Keratinocyte (primary cell): ENCODE results near the gene CCDC192. TPM values are rescaled to one million over a fixed set of nuclear protein-coding genes. Genes with fewer than 3 reads are reported as not detected.

Experiments
- DNase-seq: peaks from one replicate; pipeline ENCODE4 v3.0.0-alpha.2; 2011; ENCODE audit warnings: low read depth, missing footprints, low spot score
- FAIRE-seq: peaks from 2 replicates; lab custom pipeline; 2011; peaks lifted over from hg19 to GRCh38; lab: Jason Lieb, UNC
- H2AFZ ChIP-seq: 2 replicates; pipeline ENCODE4 v1.6.0; 2012; ENCODE audit warnings: low read length, control low read depth, inconsistent platforms; ENCODE audit not compliant: control insufficient read depth
- H3K27ac ChIP-seq: 2 replicates; pipeline ENCODE4 v1.5.1; 2011; ENCODE audit warnings: low read length; ENCODE audit not compliant: control insufficient read depth, insufficient read depth
- H3K27me3 ChIP-seq: 3 replicates; pipeline ENCODE4 v1.6.0; 2011; ENCODE audit warnings: low read length; ENCODE audit not compliant: control insufficient read depth, insufficient read depth; ENCODE audit errors: extremely low read depth
- H3K36me3 ChIP-seq, 2 experiments: 2 replicates in 1 of 2; 3 replicates in 1 of 2; pipeline ENCODE4 v1.5.1; 2011; ENCODE audit warnings: low read length in 2 of 2, mild to moderate bottlenecking in 1 of 2; ENCODE audit not compliant: control insufficient read depth in 2 of 2, insufficient read depth in 2 of 2; ENCODE audit errors: extremely low read depth in 1 of 2
- H3K4me1 ChIP-seq: 3 replicates; pipeline ENCODE4 v1.5.1; 2011; ENCODE audit warnings: low read length; ENCODE audit not compliant: control insufficient read depth, insufficient read depth; ENCODE audit errors: extremely low read depth
- H3K4me2 ChIP-seq: 3 replicates; pipeline ENCODE4 v1.6.0; 2011; ENCODE audit warnings: low read depth, low read length; ENCODE audit not compliant: control insufficient read depth, insufficient read depth; ENCODE audit errors: extremely low read depth
- H3K4me3 ChIP-seq, 3 experiments: fragments of 200-600 bp in 1 of 3; sonication (generic) in 1 of 3; 2 replicates in 2 of 3; 3 replicates in 1 of 3; pipeline ENCODE4 v1.5.1; 2011 to 2016; ENCODE audit warnings: low read length in 3 of 3, mild to moderate bottlenecking in 3 of 3, control low read depth in 2 of 3, inconsistent platforms in 1 of 3, low read depth in 1 of 3, mixed read lengths in 1 of 3, mixed run types in 1 of 3, moderate library complexity in 1 of 3; ENCODE audit not compliant: control insufficient read depth in 2 of 3, insufficient read depth in 2 of 3; ENCODE audit errors: extremely low read depth in 1 of 3
- H3K79me2 ChIP-seq: 2 replicates; pipeline ENCODE4 v1.6.0; 2012; ENCODE audit warnings: low read length; ENCODE audit not compliant: control insufficient read depth, insufficient read depth
- H3K9ac ChIP-seq: 3 replicates; pipeline ENCODE4 v1.6.0; 2011; ENCODE audit warnings: low read length; ENCODE audit not compliant: control insufficient read depth, insufficient read depth; ENCODE audit errors: extremely low read depth
- H3K9me1 ChIP-seq: 3 replicates; pipeline ENCODE4 v1.6.0; 2011; ENCODE audit warnings: low read length; ENCODE audit not compliant: control insufficient read depth, insufficient read depth; ENCODE audit errors: extremely low read depth
- H3K9me3 ChIP-seq: 2 replicates; pipeline ENCODE4 v1.5.1; 2012; ENCODE audit warnings: low read depth, low read length; ENCODE audit not compliant: control insufficient read depth
- H4K20me1 ChIP-seq: 3 replicates; pipeline ENCODE4 v1.6.0; 2011; ENCODE audit warnings: low read length; ENCODE audit not compliant: control insufficient read depth, insufficient read depth; ENCODE audit errors: extremely low read depth
- EZH2 ChIP-seq: IDR thresholded peaks from one replicate; pipeline ENCODE4 v1.6.1; 2012; ENCODE audit warnings: inconsistent platforms, mild to moderate bottlenecking, low read length, moderate library complexity
- dilution Hi-C: fragments of 300-500 bp; cut with MboI; formaldehyde crosslinking; loops from one replicate; pipeline ENCODE4 v1.7.0; 2020; ENCODE audit warnings: low sequenced_read_pairs; ENCODE audit not compliant: extremely low pct_ligation_motif_present
- polyA plus RNA-seq, 5 experiments: library from polyadenylated mRNA; depleted of rRNA in 3 of 5; stranded (reverse) in 3 of 5; stranded (forward) in 1 of 5; unstranded in 1 of 5; fragments of >200 nt; gene quantifications; 1 replicate in 1 of 5; 2 replicates in 3 of 5; 3 replicates in 1 of 5; pipeline versions ENCODE4 v1.2.1 to v1.2.3, GENCODE V29; 2011 to 2012; ENCODE audit warnings: missing spikeins in 2 of 5, low read depth in 1 of 5, low replicate concordance in 1 of 5
- TF ChIP-seq, protein P1 (sequence below), 3 experiments: IDR thresholded peaks in 1 of 3; conservative IDR thresholded peaks in 1 of 3; optimal IDR thresholded peaks in 1 of 3; 2 replicates in 2 of 3; 3 replicates in 1 of 3; pipeline versions ENCODE3 to v1.5.1; 2011; ENCODE audit warnings: low read length in 3 of 3, mild to moderate bottlenecking in 3 of 3, moderate library complexity in 2 of 3, control low read depth in 1 of 3, inconsistent platforms in 1 of 3; ENCODE audit not compliant: insufficient read depth in 2 of 3; ENCODE audit errors: extremely low read depth in 1 of 3

The CCDC192 gene
- polyA plus RNA-seq, 1 donor (not counting 4 experiments of a cell fraction or from before 2014, with no cell fraction given): not detected

DNA sequence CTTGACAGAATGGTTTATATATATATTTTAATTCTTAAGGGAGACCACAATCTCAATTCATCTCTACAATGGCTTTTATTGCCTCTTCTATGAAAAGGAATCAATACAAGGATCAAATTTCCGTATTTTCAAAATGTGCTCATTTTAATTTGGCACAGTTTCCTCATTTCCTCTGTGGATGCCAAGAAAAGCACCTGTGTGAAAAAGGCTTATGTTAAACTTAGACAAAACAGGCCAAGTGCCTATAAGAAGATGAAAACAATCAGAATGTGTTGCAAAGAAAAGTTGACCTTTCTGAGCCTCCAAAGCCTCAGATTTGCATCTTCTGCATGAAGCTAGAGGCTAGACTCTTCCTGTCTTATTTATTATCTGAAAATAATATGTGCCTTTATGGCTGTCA is 206.6 kb downstream of the CCDC192 start:
- H3K9me1 ChIP-seq: no peaks in the 10 kb centered on the region
- no peaks in the 10 kb centered on the region for H3K4me1 ChIP-seq
- no peaks in the 10 kb centered on the region for H3K27me3 ChIP-seq
- H3K9ac ChIP-seq: no peak overlapping the region
- no peak overlapping the region for H3K4me2 ChIP-seq
- H3K27ac ChIP-seq: no peak overlapping the region
- H3K9me3 ChIP-seq: no peaks in the 10 kb centered on the region
- H3K36me3 ChIP-seq: no peaks in the 10 kb centered on the region
- dilution Hi-C loops: no loop called here
- H2AFZ ChIP-seq: no peak overlapping the region
- no peaks in the 10 kb centered on the region for H4K20me1 ChIP-seq
- no peak for TF ChIP-seq EZH2
- TF ChIP-seq, protein P1, sequence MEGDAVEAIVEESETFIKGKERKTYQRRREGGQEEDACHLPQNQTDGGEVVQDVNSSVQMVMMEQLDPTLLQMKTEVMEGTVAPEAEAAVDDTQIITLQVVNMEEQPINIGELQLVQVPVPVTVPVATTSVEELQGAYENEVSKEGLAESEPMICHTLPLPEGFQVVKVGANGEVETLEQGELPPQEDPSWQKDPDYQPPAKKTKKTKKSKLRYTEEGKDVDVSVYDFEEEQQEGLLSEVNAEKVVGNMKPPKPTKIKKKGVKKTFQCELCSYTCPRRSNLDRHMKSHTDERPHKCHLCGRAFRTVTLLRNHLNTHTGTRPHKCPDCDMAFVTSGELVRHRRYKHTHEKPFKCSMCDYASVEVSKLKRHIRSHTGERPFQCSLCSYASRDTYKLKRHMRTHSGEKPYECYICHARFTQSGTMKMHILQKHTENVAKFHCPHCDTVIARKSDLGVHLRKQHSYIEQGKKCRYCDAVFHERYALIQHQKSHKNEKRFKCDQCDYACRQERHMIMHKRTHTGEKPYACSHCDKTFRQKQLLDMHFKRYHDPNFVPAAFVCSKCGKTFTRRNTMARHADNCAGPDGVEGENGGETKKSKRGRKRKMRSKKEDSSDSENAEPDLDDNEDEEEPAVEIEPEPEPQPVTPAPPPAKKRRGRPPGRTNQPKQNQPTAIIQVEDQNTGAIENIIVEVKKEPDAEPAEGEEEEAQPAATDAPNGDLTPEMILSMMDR (optimal IDR thresholded peaks at IDR 0.05 in 1 of 3, IDR thresholded peaks at IDR 0.05 in 1 of 3, conservative IDR thresholded peaks at IDR 0.05 in 1 of 3; ENCODE audit: extremely low read depth in 1 of 3, insufficient read depth in 2 of 3, low read length in 3 of 3): no peak
- FAIRE-seq: no peak
- no peaks in the 10 kb centered on the region for H3K79me2 ChIP-seq
- no peak for DNase-seq
- no peak overlapping the region for H3K4me3 ChIP-seq

DNA sequence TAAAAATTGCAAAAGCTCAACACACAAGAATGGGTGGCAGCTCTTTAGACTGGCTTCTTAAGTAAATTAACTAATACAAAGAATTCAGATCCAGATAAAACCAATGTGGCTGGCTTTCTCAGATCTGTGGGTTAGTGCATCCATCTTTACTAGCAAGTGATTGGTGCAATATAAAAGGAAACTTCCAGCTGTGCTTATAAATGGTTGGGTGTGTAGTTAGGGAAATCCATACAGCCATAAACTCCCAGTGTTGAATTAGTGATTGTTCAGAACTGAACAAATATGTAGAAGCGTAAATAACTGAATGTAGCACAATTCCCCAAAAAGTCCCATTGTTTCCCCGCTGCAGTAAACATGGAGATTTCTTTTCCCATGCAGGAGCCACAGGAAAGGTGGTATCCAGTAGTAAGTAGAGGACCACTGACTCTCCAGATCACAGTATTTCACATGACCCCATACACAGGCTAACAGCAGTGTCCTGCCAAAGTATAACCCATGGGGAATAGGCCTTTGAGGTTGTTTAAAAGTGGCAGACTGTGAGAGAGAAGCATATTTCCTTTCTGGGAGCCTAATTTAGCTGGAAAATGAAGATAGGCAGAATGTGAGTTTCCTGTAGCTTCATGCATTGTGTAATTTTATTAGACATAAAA is 207.2 kb downstream of the CCDC192 start:
- Histone ChIP-seq H3K79me2 (no peaks in the 10 kb centered on the region), H3K4me3 (no peak overlapping the region), H3K4me1 (no peaks in the 10 kb centered on the region), H3K27me3 (no peaks in the 10 kb centered on the region), H3K36me3 (no peaks in the 10 kb centered on the region), H3K27ac (no peak overlapping the region), H4K20me1 (no peaks in the 10 kb centered on the region), H3K9me1 (no peaks in the 10 kb centered on the region), H3K9me3 (no peaks in the 10 kb centered on the region), H3K4me2 (no peak overlapping the region), H3K9ac (no peak overlapping the region), H2AFZ (no peak overlapping the region)
- FAIRE-seq (no peak), DNase-seq (no peak)
- no peak for TF ChIP-seq EZH2
- TF ChIP-seq, protein P1 (optimal IDR thresholded peaks at IDR 0.05 in 1 of 3, IDR thresholded peaks at IDR 0.05 in 1 of 3, conservative IDR thresholded peaks at IDR 0.05 in 1 of 3; ENCODE audit: extremely low read depth in 1 of 3, insufficient read depth in 2 of 3, low read length in 3 of 3): no peak
- dilution Hi-C loops: no loop called here
